ENCODE measurements around the gene GSDME. TPM values are rescaled to one million over a fixed set of nuclear protein-coding genes. Genes with fewer than 3 reads are reported as not detected.

GSDME gene
- total and polyA plus RNA-seq, 10 of the 15 experiments (the other 5 are each of a cell fraction or from before 2014, with no cell fraction given), result 23.7 to 245 (median 128) TPM

DNA sequence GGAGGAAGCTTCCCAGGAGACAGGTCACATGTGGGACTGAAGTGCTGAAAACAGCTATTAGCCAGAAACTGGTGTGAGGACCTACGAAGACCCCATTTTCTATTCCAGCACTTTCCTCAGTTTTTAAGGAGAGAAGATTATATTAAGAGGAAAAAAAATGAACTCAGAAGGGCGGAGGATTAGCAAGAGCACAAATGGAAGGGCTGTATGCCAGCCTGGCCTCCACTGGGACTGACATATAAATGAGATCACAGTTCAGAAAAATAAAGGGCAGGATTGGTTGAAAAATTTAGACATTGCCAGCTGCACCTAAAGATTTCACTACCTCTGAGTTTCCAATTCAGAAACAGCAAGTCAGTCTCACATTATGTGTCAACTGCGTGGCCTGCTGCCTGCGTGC, 53.0 kb downstream of the GSDME start:
- SMC1A ChIA-PET (ENCODE audit: uncharacterized antibody, unreplicated experiment), result no interaction called here
- Histone ChIP-seq H4K20me1 (ENCODE audit: control insufficient read depth, insufficient read depth) (no peaks in the 10 kb centered on the region), H3K36me3 (ENCODE audit: control insufficient read depth in 2 of 2, insufficient read depth in 2 of 2, low read length in 1 of 2) (peaks cover 4 to 21% of the 10 kb centered on the region in 2 experiments; a peak in 3 of 4 replicates), H3K4me2 (ENCODE audit: control insufficient read depth, insufficient read depth) (no peak overlapping the region), H3K27me3 (replicated peaks in 1 of 2; ENCODE audit: control insufficient read depth in 2 of 2, insufficient read depth in 2 of 2, low read length in 1 of 2) (no peaks in the 10 kb centered on the region), H3K9me3 (replicated peaks; ENCODE audit: control insufficient read depth, insufficient read depth, low read length) (no peaks in the 10 kb centered on the region), H2AFZ (ENCODE audit: control insufficient read depth, low read depth, low read length) (no peak overlapping the region), H3K4me3 (no peak overlapping the region), H3K27ac (ENCODE audit: control insufficient read depth, insufficient read depth) (no peak overlapping the region), H3K9ac (ENCODE audit: control insufficient read depth, insufficient read depth, low read length) (no peak overlapping the region), H3K4me1 (ENCODE audit: control insufficient read depth, insufficient read depth, low read length) (peaks cover 3% of the 10 kb centered on the region; the same call in 1 of the 2 replicates), H3K79me2 (ENCODE audit: control insufficient read depth, insufficient read depth, low read length) (no peaks in the 10 kb centered on the region)
- TF ChIP-seq KLF5 (IDR thresholded peaks at IDR 0.05; ENCODE audit: partially characterized antibody) (no peak), TCF3 (IDR thresholded peaks at IDR 0.05; ENCODE audit: borderline replicate concordance, insufficient read depth, low read depth, low read length) (no peak)
- WGBS (ENCODE audit: insufficient coverage, insufficient replicate concordance, low lambda C conversion rate, missing lambda C conversion rate), result 75% methylated on average over 4 of the region's 4 CpGs
- RAD21 ChIA-PET (ENCODE audit: unreplicated experiment), result no interaction called here
- ATAC-seq (no peak), DNase-seq (ENCODE audit: low read depth, low spot score) (no peak), FAIRE-seq (no peak)
- in situ Hi-C loops (cut with MboI), result no loop called here
- intact Hi-C loops (cut with micrococcal nuclease; ENCODE audit: unreplicated experiment), result no loop called here
- no TSS peak for BruUV-seq (replicated peaks)
- POLR2A ChIA-PET, result no interaction called here
- CTCF ChIA-PET, result interaction anchor here (1.8 kb wide), 2 partner anchors 11 to 394 kb away, joined by 4 to 7 read pairs; no protein-coding TSS in a partner anchor

DNA sequence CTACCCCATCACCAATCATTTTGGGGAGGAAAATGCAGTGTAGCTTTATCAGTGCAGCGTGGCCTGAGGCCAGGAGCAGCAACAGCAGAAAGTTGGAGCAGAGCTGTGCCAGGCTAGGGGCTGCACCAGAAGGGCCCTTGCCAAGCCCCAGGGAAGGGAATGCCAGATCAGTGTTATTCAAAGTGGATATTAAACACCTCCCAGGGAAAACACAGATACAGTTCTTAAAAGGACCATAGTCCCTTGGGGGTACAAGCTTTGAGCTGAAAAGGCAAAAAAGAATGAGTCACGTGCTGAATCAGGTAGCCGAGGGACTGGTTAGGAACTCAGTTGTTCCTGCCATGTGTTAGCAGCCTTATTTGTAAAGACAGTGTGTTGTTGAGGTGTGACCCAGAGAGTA, 54.0 kb downstream of the GSDME start:
- in situ Hi-C loops (cut with MboI), result no loop called here
- H3K9ac ChIP-seq (ENCODE audit: control insufficient read depth, insufficient read depth, low read length), result no peak overlapping the region
- BruUV-seq (replicated peaks), result no TSS peak
- no peak overlapping the region for H3K4me2 ChIP-seq (ENCODE audit: control insufficient read depth, insufficient read depth)
- no peaks in the 10 kb centered on the region for H3K9me3 ChIP-seq (replicated peaks; ENCODE audit: control insufficient read depth, insufficient read depth, low read length)
- SMC1A ChIA-PET (ENCODE audit: uncharacterized antibody, unreplicated experiment), result no interaction called here
- H3K79me2 ChIP-seq (ENCODE audit: control insufficient read depth, insufficient read depth, low read length), result no peaks in the 10 kb centered on the region
- peak; percentile 12; the same call in 1 of the 2 replicates for TF ChIP-seq POLR2A (IDR thresholded peaks at IDR 0.05; ENCODE audit: low read depth, low read length)
- TF ChIP-seq, protein P1, sequence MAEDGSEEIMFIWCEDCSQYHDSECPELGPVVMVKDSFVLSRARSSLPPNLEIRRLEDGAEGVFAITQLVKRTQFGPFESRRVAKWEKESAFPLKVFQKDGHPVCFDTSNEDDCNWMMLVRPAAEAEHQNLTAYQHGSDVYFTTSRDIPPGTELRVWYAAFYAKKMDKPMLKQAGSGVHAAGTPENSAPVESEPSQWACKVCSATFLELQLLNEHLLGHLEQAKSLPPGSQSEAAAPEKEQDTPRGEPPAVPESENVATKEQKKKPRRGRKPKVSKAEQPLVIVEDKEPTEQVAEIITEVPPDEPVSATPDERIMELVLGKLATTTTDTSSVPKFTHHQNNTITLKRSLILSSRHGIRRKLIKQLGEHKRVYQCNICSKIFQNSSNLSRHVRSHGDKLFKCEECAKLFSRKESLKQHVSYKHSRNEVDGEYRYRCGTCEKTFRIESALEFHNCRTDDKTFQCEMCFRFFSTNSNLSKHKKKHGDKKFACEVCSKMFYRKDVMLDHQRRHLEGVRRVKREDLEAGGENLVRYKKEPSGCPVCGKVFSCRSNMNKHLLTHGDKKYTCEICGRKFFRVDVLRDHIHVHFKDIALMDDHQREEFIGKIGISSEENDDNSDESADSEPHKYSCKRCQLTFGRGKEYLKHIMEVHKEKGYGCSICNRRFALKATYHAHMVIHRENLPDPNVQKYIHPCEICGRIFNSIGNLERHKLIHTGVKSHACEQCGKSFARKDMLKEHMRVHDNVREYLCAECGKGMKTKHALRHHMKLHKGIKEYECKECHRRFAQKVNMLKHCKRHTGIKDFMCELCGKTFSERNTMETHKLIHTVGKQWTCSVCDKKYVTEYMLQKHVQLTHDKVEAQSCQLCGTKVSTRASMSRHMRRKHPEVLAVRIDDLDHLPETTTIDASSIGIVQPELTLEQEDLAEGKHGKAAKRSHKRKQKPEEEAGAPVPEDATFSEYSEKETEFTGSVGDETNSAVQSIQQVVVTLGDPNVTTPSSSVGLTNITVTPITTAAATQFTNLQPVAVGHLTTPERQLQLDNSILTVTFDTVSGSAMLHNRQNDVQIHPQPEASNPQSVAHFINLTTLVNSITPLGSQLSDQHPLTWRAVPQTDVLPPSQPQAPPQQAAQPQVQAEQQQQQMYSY (CRISPR knock-in tag; IDR thresholded peaks at IDR 0.05), result no peak
- WGBS (ENCODE audit: insufficient coverage, insufficient replicate concordance, low lambda C conversion rate, missing lambda C conversion rate), result 78% methylated on average over 3 of the region's 3 CpGs
- H3K27me3 ChIP-seq (replicated peaks in 1 of 2; ENCODE audit: control insufficient read depth in 2 of 2, insufficient read depth in 2 of 2, low read length in 1 of 2), result no peaks in the 10 kb centered on the region
- DNase-seq (ENCODE audit: low read depth, low spot score) (no peak), ATAC-seq (no peak), FAIRE-seq (no peak)
- H3K27ac ChIP-seq (ENCODE audit: control insufficient read depth, insufficient read depth), result no peak overlapping the region
- no peaks in the 10 kb centered on the region for H4K20me1 ChIP-seq (ENCODE audit: control insufficient read depth, insufficient read depth)
- H3K36me3 ChIP-seq (ENCODE audit: control insufficient read depth in 2 of 2, insufficient read depth in 2 of 2, low read length in 1 of 2), result peaks cover 4 to 24% of the 10 kb centered on the region in 2 experiments
- no peak overlapping the region for H2AFZ ChIP-seq (ENCODE audit: control insufficient read depth, low read depth, low read length)
- intact Hi-C loops (cut with micrococcal nuclease; ENCODE audit: unreplicated experiment), result no loop called here
- RAD21 ChIA-PET (ENCODE audit: unreplicated experiment), result no interaction called here
- POLR2A ChIA-PET, result no interaction called here
- no peak overlapping the region for H3K4me3 ChIP-seq
- peaks cover 3% of the 10 kb centered on the region; the same call in 1 of the 2 replicates for H3K4me1 ChIP-seq (ENCODE audit: control insufficient read depth, insufficient read depth, low read length)
- CTCF ChIA-PET, result interaction anchor here (0.8 to 1.8 kb wide), 4 partner anchors 10 to 395 kb away, joined by 3 to 7 read pairs (median 4); no protein-coding TSS in a partner anchor
